Astrocyte (in vitro differentiated cells and primary cell): ENCODE results near the gene KLHL42. TPM values are rescaled to one million over a fixed set of nuclear protein-coding genes. Genes with fewer than 3 reads are reported as not detected.

ENCODE experiments used
- DNase-seq: peaks from one replicate; pipeline ENCODE4 v3.0.0-alpha.2; 2010; ENCODE audit warnings: low read depth
- FAIRE-seq: peaks from 2 replicates; lab custom pipeline; 2011; peaks lifted over from hg19 to GRCh38; lab: Jason Lieb, UNC
- H2AFZ ChIP-seq: 2 replicates; pipeline ENCODE4 v1.6.0; 2012; ENCODE audit warnings: low read depth, low read length, inconsistent platforms
- H3K27ac ChIP-seq: 2 replicates; pipeline ENCODE4 v1.5.1; 2011; ENCODE audit warnings: low read depth, low read length, inconsistent platforms
- H3K27me3 ChIP-seq: 2 replicates; pipeline ENCODE4 v1.6.0; 2011; ENCODE audit warnings: low read length, inconsistent platforms; ENCODE audit not compliant: insufficient read depth
- H3K36me3 ChIP-seq: 2 replicates; pipeline ENCODE4 v1.5.1; 2011; ENCODE audit warnings: low read length, inconsistent platforms; ENCODE audit not compliant: insufficient read depth
- H3K4me1 ChIP-seq: 2 replicates; pipeline ENCODE4 v1.5.1; 2011; ENCODE audit warnings: low read length, inconsistent platforms; ENCODE audit not compliant: insufficient read depth
- H3K4me2 ChIP-seq: 2 replicates; pipeline ENCODE4 v1.6.0; 2012; ENCODE audit warnings: low read length, inconsistent platforms
- H3K4me3 ChIP-seq: 2 replicates; pipeline ENCODE4 v1.5.1; 2011; ENCODE audit warnings: low read depth, mild to moderate bottlenecking, low read length, inconsistent platforms; ENCODE audit not compliant: insufficient read depth
- H3K79me2 ChIP-seq: 2 replicates; pipeline ENCODE4 v1.6.0; 2012; ENCODE audit warnings: mild to moderate bottlenecking, low read length, inconsistent platforms; ENCODE audit not compliant: insufficient read depth
- H3K9ac ChIP-seq: 2 replicates; pipeline ENCODE4 v1.6.0; 2012; ENCODE audit warnings: mild to moderate bottlenecking, low read length, inconsistent platforms
- H3K9me3 ChIP-seq: 2 replicates; pipeline ENCODE4 v1.5.1; 2012; ENCODE audit warnings: low read depth, mild to moderate bottlenecking, low read length, inconsistent platforms; ENCODE audit not compliant: insufficient read depth
- H4K20me1 ChIP-seq: 2 replicates; pipeline ENCODE4 v1.6.0; 2012; ENCODE audit warnings: low read length, inconsistent platforms; ENCODE audit not compliant: insufficient read depth
- H3K27ac Mint-ChIP-seq: one replicate; pipeline ENCODE4 v1.8.0; 2021; ENCODE audit warnings: mild to moderate bottlenecking, mixed read lengths; ENCODE audit not compliant: unreplicated experiment
- H3K27me3 Mint-ChIP-seq: one replicate; pipeline ENCODE4 v1.8.0; 2021; ENCODE audit warnings: low read depth, mixed read lengths; ENCODE audit not compliant: unreplicated experiment
- H3K36me3 Mint-ChIP-seq: one replicate; pipeline ENCODE4 v1.8.0; 2021; ENCODE audit warnings: low read depth, mixed read lengths; ENCODE audit not compliant: unreplicated experiment
- H3K4me1 Mint-ChIP-seq: one replicate; pipeline ENCODE4 v1.8.0; 2021; ENCODE audit warnings: low read depth, mixed read lengths; ENCODE audit not compliant: unreplicated experiment
- H3K4me3 Mint-ChIP-seq: one replicate; pipeline ENCODE4 v1.8.0; 2021; ENCODE audit warnings: mild to moderate bottlenecking, moderate library complexity, mixed read lengths; ENCODE audit not compliant: unreplicated experiment
- H3K9me3 Mint-ChIP-seq: one replicate; pipeline ENCODE4 v1.8.0; 2021; ENCODE audit warnings: mild to moderate bottlenecking, mixed read lengths; ENCODE audit not compliant: unreplicated experiment
- CTCF ChIP-seq: IDR thresholded peaks from 2 replicates; pipeline ENCODE4 v1.5.1; 2011; ENCODE audit warnings: low read depth, mild to moderate bottlenecking, inconsistent platforms, low read length, moderate library complexity; ENCODE audit not compliant: insufficient read depth
- EZH2 ChIP-seq: IDR thresholded peaks from 2 replicates; pipeline ENCODE4 v1.6.1; 2012; ENCODE audit warnings: mild to moderate bottlenecking, low read length, inconsistent platforms; ENCODE audit not compliant: insufficient read depth
- total RNA-seq: library from RNA; stranded (reverse); gene quantifications from 2 replicates; pipeline ENCODE4 v1.2.1, GENCODE V29; 2021

Gene KLHL42
- total RNA-seq, 1 donor from 2014 or later = 40.8 TPM

GRCh38 chr12:27785882-27786570 lies 6.0 kb downstream of the KLHL42 start:
- Histone ChIP-seq H3K27ac (peak overlapping the region; percentile 66), H3K4me3 (no peak overlapping the region), H3K9me3 (no peaks in the 10 kb centered on the region), H3K4me2 (peak overlapping the region; percentile 62), H3K79me2 (peaks cover 90% of the 10 kb centered on the region), H3K9ac (peak overlapping the region; percentile 12), H2AFZ (no peak overlapping the region), H4K20me1 (peaks cover 35% of the 10 kb centered on the region), H3K4me1 (peaks cover 25% of the 10 kb centered on the region), H3K36me3 (peaks cover 12% of the 10 kb centered on the region), H3K27me3 (no peaks in the 10 kb centered on the region)
- Mint-ChIP-seq H3K27me3 (no peaks in the 10 kb centered on the region), H3K9me3 (no peaks in the 10 kb centered on the region), H3K4me3 (no peak overlapping the region), H3K4me1 (peaks cover 37% of the 10 kb centered on the region), H3K36me3 (peaks cover 11% of the 10 kb centered on the region), H3K27ac (peak overlapping the region; percentile 63)
- DNase-seq = peak; percentile 75
- TF ChIP-seq EZH2 (no peak), CTCF (no peak)
- FAIRE-seq = no peak

- H3K9ac ChIP-seq = no peak overlapping the region
- no peaks in the 10 kb centered on the region for H3K27me3 Mint-ChIP-seq
- no peak overlapping the region for H3K4me2 ChIP-seq
- H3K27ac Mint-ChIP-seq = no peak overlapping the region
- DNase-seq (no peak), FAIRE-seq (no peak)
- H3K4me3 ChIP-seq = no peak overlapping the region
- H3K27ac ChIP-seq = no peak overlapping the region
- H3K36me3 Mint-ChIP-seq = peaks cover 18% of the 10 kb centered on the region
- no peak overlapping the region for H3K4me3 Mint-ChIP-seq
- H3K4me1 Mint-ChIP-seq = peaks cover 28% of the 10 kb centered on the region
- H2AFZ ChIP-seq = no peak overlapping the region
- H4K20me1 ChIP-seq = peaks cover 36% of the 10 kb centered on the region
- peaks cover 81% of the 10 kb centered on the region for H3K79me2 ChIP-seq
- no peaks in the 10 kb centered on the region for H3K9me3 ChIP-seq
- TF ChIP-seq EZH2 = no peak
- no peak for TF ChIP-seq CTCF
- H3K4me1 ChIP-seq = peaks cover 9% of the 10 kb centered on the region
- no peaks in the 10 kb centered on the region for H3K27me3 ChIP-seq
- peaks cover 8% of the 10 kb centered on the region for H3K36me3 ChIP-seq
- no peaks in the 10 kb centered on the region for H3K9me3 Mint-ChIP-seq
Measured at GRCh38 chr12:27787559-27787958, 7.5 kb downstream of the KLHL42 start.

GRCh38 chr12:27790179-27790578 lies 10.1 kb downstream of the KLHL42 start:
- no peak overlapping the region for H3K27ac Mint-ChIP-seq
- Histone ChIP-seq H4K20me1 (peaks cover 36% of the 10 kb centered on the region), H3K79me2 (peaks cover 57% of the 10 kb centered on the region), H3K9me3 (no peaks in the 10 kb centered on the region), H3K27me3 (no peaks in the 10 kb centered on the region), H3K36me3 (peaks cover 7% of the 10 kb centered on the region), H3K4me1 (peaks cover 8% of the 10 kb centered on the region), H2AFZ (no peak overlapping the region), H3K4me2 (no peak overlapping the region), H3K27ac (no peak overlapping the region), H3K9ac (no peak overlapping the region), H3K4me3 (no peak overlapping the region)
- TF ChIP-seq EZH2 (no peak), CTCF (no peak)
- H3K4me1 Mint-ChIP-seq = peaks cover 19% of the 10 kb centered on the region
- FAIRE-seq (no peak), DNase-seq (no peak)
- H3K4me3 Mint-ChIP-seq = no peak overlapping the region
- no peaks in the 10 kb centered on the region for H3K27me3 Mint-ChIP-seq
- peaks cover 14% of the 10 kb centered on the region for H3K36me3 Mint-ChIP-seq
- H3K9me3 Mint-ChIP-seq = no peaks in the 10 kb centered on the region
